Measurements from ENCODE around the gene SLC2A8. TPM values are rescaled to one million over a fixed set of nuclear protein-coding genes. Genes with fewer than 3 reads are reported as not detected.

SLC2A8 gene
- total RNA-seq, 4 donors from 2014 or later: 23.7 to 40.2 (median 29.8) TPM

DNA sequence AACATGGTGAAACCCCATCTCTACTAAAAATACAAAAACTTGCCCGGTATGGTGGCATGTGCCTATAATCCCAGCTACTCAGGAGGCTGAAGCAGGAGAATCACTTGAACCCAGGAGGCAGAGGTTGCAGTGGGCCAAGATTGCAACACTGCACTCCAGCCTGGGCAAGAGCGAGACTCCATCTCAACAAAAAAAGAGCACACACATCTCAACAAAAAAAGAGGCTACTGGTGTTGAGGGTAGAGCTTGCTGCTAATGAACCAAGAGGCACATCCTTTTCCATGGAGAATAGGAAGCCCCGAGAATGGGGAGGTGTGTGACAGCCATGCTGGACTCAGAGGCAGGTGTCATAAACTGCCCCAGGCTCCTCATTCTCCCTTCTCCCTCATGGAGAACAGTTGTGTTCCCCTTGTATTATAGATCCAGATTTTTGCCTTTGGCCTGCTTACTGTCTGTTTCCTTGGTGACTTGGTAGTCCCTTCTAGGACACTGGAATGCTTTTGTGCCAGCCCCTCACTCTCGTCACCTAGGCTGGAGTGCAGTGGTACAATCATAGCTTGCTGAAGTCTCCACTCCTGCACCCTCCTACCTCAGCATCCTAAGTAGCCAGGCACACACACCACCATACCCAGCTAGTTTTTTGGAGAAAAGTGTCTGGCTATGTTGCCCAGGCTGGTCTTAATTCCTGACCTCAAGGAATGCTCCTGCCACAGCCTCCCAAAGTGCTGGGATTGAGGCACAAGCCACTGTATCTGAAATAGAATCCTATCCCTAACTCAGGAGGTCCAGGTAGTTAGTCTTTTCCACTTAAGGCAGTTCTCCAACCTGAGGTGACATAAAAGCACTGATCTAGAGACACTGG is 49.1 kb downstream of the SLC2A8 start:
- Histone ChIP-seq H3K27me3 (no peaks in the 10 kb centered on the region), H3K4me3 (no peak overlapping the region), H3K4me1 (peaks cover 3 to 26% (median 15%) of the 10 kb centered on the region in 3 donors), H3K36me3 (peaks cover 0 to 88% of the 10 kb centered on the region in 2 donors), H3K27ac (peak overlapping the region in 1 of 4 donors; percentile 10), H3K9me3 (no peaks in the 10 kb centered on the region)
- ATAC-seq: no peak
- 80 to 88% methylated on average over 3 to 4 of the region's 4 CpGs for WGBS, 2 donors (ENCODE audit: low coverage in 1 of 2)
- TF ChIP-seq POLR2A (IDR thresholded peaks at IDR 0.05) (no peak), POLR2AphosphoS5 (IDR thresholded peaks at IDR 0.05) (no peak), EP300 (IDR thresholded peaks at IDR 0.05) (no peak)
- TF ChIP-seq, protein P1, sequence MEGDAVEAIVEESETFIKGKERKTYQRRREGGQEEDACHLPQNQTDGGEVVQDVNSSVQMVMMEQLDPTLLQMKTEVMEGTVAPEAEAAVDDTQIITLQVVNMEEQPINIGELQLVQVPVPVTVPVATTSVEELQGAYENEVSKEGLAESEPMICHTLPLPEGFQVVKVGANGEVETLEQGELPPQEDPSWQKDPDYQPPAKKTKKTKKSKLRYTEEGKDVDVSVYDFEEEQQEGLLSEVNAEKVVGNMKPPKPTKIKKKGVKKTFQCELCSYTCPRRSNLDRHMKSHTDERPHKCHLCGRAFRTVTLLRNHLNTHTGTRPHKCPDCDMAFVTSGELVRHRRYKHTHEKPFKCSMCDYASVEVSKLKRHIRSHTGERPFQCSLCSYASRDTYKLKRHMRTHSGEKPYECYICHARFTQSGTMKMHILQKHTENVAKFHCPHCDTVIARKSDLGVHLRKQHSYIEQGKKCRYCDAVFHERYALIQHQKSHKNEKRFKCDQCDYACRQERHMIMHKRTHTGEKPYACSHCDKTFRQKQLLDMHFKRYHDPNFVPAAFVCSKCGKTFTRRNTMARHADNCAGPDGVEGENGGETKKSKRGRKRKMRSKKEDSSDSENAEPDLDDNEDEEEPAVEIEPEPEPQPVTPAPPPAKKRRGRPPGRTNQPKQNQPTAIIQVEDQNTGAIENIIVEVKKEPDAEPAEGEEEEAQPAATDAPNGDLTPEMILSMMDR (IDR thresholded peaks at IDR 0.05): no peak

DNA sequence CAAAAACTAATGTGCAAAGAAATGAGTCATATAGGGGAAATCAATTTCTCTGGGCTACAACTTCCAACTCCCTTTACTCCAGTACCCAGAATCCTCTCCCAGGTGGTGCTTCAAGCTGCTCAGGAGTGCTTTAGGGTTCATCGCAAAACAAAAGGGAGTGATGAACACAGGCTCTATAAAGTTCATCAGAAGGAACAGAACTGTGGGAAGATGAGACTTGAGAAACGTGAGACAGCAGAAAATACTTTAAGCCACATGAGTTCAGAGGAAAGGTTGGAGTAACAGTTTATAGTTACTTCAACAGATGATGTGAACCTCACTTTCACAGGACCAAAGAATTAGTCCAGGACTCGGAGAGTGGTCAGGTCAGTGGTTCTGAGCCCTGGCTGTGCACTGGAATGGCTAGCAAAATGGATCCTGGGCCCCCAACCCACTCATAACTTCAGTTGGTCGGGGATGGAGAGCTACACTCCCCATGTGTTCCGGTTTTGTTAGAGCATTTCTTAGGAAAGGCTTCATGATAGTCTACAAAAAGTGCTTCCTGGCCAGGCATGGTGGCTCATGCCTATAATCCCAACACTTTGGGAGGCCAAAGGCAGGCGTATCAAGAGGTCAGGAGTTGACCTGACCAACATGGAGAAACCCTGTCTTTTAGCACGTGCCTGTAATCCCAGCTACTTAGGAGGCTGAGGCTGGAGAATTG is 49.9 kb downstream of the SLC2A8 start:
- H3K4me1 ChIP-seq: peaks cover 3 to 28% (median 15%) of the 10 kb centered on the region in 3 donors

DNA sequence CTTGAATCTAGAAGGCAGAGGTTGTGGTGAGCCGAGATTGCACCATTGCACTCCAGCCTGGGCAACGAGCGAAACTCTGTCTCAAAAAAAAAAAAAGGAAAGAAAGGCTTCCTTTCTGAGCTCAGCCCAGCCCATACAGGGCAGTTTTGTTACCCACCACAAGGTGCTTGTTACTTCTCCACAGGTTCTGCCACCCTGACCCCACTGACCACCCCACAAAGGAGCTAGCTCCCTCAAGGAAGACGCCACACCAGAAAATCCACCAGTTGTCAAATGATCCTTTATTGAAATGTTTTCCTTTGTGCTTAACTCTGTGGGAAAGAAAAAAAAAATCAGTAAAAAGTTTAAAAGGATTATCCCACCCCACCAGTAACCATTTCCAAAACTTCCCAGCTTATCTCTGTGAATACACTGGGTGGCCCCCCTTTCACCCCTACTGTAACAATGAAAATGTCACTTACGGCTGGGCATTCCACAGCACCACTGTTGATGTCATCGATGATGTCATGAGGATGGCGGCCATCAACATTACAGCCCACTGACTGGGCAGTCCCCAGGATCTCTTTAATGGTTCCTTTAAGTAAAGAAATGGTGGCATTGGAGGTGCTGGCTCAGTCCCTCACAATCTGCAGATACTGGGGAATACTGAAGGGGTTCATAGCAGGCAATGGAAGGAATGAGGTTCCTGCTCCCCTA is 50.6 kb downstream of the SLC2A8 start:
- peaks cover 0 to 73% of the 10 kb centered on the region in 2 donors for H3K36me3 ChIP-seq

More for the DNA sequence above, 49.9 kb downstream of the SLC2A8 start:
- H3K4me3 ChIP-seq: no peak overlapping the region
- H3K27ac ChIP-seq: peak overlapping the region in 1 of 4 donors; percentile 27
- WGBS, 2 donors (ENCODE audit: low coverage in 1 of 2): 64 to 71% methylated on average over 4 to 5 of the region's 7 CpGs
- TF ChIP-seq POLR2AphosphoS5 (IDR thresholded peaks at IDR 0.05): no peak
- TF ChIP-seq, protein P1 (IDR thresholded peaks at IDR 0.05): no peak
- no peak for TF ChIP-seq EP300 (IDR thresholded peaks at IDR 0.05)
- no peak for TF ChIP-seq POLR2A (IDR thresholded peaks at IDR 0.05)
- no peaks in the 10 kb centered on the region for H3K27me3 ChIP-seq
- H3K9me3 ChIP-seq: no peaks in the 10 kb centered on the region
- H3K36me3 ChIP-seq: peaks cover 0 to 80% of the 10 kb centered on the region in 2 donors
- no peak for ATAC-seq

DNA sequence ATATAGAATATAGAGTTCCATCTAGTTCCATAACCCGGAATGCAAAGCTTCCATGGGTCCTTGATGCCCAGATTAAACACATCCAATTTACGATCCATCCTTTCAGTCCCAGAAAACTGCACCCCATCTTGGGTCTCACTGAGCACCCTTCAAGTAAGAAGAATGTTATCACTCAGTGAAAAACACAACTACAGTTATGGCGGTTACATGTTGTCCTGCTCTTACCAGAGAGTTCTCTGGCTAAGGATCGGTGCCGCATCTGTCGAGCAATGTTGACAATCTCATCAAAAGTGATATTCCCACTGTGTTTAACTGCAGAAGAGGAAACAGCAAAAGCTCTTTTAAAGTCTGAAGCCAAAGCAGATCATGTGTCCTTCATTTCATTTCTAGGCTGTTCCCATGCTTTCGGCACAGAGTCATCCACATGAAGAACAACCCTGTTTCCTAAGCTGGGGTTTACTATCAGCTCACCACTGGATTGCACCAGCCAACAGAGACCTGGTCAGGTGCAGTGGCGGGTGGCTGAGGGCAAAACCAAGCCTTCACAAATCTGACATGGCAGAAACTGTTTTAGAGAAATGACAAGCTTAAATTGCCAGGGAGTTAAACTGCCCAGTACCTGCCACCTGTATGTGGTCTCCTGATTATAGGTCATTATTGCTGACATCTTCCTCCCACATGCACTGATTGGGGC is 51.3 kb downstream of the SLC2A8 start:
- no peaks in the 10 kb centered on the region for H3K9me3 ChIP-seq
- 83 to 95% methylated on average over 7 to 8 of the region's 8 CpGs for WGBS, 2 donors (ENCODE audit: low coverage in 1 of 2)
- peaks cover 3 to 42% (median 20%) of the 10 kb centered on the region in 3 donors for H3K4me1 ChIP-seq
- peaks cover 0 to 67% of the 10 kb centered on the region in 2 donors for H3K36me3 ChIP-seq
- peak overlapping the region in 2 of 4 donors; percentile 2 to 98 for H3K27ac ChIP-seq
- H3K4me3 ChIP-seq: no peak overlapping the region
- TF ChIP-seq EP300 (IDR thresholded peaks at IDR 0.05): no peak
- no peak for TF ChIP-seq POLR2A (IDR thresholded peaks at IDR 0.05)
- no peak for TF ChIP-seq POLR2AphosphoS5 (IDR thresholded peaks at IDR 0.05)
- TF ChIP-seq, protein P1 (IDR thresholded peaks at IDR 0.05): no peak
- no peaks in the 10 kb centered on the region for H3K27me3 ChIP-seq
- no peak for ATAC-seq

More for the DNA sequence above, 50.6 kb downstream of the SLC2A8 start:
- no peak overlapping the region for H3K4me3 ChIP-seq
- no peak for ATAC-seq
- TF ChIP-seq EP300 (IDR thresholded peaks at IDR 0.05): no peak
- TF ChIP-seq, protein P1 (IDR thresholded peaks at IDR 0.05): no peak
- TF ChIP-seq POLR2A (IDR thresholded peaks at IDR 0.05): no peak
- no peak for TF ChIP-seq POLR2AphosphoS5 (IDR thresholded peaks at IDR 0.05)
- H3K9me3 ChIP-seq: no peaks in the 10 kb centered on the region
- H3K27ac ChIP-seq: peak overlapping the region in 1 of 4 donors; percentile 27
- WGBS, 2 donors (ENCODE audit: low coverage in 1 of 2): 68 to 78% methylated on average over 3 to 7 of the region's 7 CpGs
- H3K27me3 ChIP-seq: no peaks in the 10 kb centered on the region
- H3K4me1 ChIP-seq: peaks cover 3 to 35% (median 19%) of the 10 kb centered on the region in 3 donors

All from gastroesophageal sphincter (tissue), 4 donors.